GM19438 (cell line): ENCODE measurements around the gene SSH3.
"Not testable (repeated sequence)": the region's sequence is repeated elsewhere in the genome, so short reads cannot be mapped to it uniquely, and the experiment has no call there.

Experiments
- ATAC-seq: cut with Tn5 transposase; IDR thresholded peaks from one replicate; pipeline ENCODE4 v1.9.1; 2021; ENCODE audit warnings: low read depth; ENCODE audit not compliant: unreplicated experiment

Gene SSH3

DNA sequence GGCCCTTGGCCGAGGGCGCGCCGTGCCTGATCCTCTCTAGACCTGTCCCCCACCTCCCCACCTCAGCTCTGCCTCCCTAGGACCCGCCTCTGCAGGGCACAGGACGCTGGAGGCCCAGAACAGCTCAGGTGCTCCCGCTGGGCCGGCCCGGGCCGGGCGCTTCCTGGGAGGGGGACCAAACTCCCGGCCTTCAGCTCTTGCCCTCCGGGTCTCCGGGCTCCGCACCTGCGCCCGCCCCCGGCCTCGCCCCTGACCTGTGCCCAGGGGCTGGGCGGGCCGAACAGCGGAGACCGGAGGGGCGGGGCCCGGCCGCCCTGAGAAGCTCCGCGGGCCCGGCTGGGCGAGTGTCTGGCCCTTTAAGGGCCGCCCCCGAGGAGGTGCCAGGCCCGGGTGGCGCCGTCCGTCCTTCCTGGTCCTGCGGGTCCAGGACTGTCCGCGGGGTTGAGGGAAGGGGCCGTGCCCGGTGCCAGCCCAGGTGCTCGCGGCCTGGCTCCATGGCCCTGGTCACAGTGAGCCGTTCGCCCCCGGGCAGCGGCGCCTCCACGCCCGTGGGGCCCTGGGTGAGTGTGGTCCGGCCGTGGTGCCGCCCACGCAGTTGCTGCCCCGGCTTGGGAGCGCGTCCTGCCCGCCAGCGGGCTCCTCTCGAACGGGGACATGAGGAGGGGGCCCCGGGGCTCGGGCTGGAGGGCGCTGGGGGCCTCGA lies at the start of gene SSH3:
Gene SSH3 (plus strand): TSS at position 399 of the 703 bp plus-strand sequence. CDS start 96 bp downstream, at position 495.
- ATAC-seq, result no peak

DNA sequence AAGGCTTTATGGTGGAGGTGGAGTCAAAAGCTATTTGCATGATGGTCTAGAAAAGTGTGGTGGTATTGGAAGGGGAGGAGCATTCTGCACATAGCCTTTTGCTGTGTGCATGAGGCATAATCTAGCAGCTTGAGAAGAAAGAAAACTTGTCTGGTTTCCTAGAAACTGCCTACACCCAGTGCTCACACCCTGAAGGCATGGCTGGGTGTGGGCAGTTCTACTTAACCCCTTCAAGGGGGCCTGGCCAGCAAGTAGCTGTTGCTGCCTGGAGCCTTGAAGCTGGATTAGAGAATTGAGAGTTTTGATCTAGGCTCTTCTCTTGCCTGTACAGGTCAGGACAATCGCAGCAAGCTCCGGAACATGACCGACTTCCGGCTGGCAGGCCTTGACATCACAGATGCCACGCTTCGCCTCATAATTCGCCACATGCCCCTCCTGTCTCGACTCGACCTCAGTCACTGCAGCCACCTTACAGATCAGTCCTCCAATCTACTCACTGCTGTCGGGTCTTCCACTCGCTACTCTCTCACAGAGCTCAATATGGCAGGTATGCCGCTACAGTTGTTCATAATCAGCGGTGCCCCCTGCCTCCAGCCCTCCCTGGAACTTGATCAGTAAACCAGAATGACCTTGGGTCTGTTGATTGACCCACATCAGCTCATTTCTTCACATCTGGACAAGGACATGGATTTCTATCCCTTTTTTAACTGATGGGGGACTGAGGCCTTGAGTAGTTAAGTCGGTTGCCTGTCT lies 49.3 kb upstream of the SSH3 start:
- ATAC-seq, result no peak

DNA sequence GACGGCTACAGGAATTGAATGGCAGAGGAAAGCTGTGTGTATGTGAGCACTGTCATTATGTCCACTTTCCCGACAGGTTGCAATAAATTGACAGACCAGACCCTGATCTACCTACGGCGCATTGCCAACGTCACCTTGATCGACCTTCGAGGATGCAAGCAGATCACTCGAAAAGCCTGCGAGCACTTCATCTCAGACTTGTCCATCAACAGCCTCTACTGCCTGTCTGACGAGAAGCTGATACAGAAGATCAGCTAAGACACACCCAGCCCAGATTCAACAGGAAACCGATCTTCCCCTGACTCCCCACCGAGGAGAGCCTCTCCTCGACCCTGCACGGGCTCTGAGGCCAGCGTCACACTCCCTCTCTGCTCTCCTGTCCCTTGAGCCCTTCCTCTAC lies 48.5 kb upstream of the SSH3 start:
- ATAC-seq, result no peak

DNA sequence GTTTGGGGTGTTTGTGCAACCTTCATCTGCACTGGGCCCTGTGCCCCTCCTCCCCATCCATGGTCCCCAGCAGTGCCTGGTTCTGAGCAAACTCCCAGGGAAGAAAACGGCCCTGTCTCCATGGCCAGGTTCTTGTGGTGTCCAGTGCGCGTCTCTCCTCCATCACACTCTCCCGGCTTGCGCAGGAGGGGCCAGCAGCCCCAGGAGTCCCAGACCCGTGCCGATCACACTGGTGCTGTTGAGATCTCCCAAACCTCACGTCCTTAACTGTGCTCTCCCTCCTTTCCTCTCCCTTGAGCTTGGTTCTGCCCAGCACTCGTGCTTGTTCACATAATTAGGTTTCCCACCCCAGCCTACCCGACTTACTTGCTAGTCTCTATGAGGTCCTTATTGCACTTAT lies 48.0 kb upstream of the SSH3 start:
- ATAC-seq, result no peak

DNA sequence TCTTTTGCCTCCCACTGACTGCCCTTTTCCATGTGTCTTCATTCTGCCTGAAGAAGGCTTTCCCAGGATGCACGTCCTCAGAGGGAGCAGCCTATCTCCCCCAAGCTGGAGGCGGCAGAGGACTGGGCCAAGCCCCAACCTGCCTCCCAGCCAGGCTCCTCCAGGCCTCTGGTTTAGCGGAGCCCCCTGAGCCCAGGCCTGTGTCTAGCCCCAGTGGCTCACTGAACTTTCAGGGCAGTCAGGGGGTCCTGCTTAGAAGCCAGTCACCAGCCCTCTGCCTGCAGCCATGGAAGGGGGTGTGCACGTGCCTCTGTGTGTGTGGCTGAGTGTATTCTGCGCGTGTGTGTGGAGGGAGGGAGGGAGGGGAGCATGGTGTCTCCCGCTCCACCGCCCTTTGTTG lies 47.5 kb upstream of the SSH3 start:
- no peak for ATAC-seq

- ATAC-seq, result no peak
Measured at GRCh38 chr11:67256477-67257135, 46.7 kb upstream of the SSH3 start.

GRCh38 chr11:67260406-67260805 lies 42.9 kb upstream of the SSH3 start:
- no peak for ATAC-seq

DNA sequence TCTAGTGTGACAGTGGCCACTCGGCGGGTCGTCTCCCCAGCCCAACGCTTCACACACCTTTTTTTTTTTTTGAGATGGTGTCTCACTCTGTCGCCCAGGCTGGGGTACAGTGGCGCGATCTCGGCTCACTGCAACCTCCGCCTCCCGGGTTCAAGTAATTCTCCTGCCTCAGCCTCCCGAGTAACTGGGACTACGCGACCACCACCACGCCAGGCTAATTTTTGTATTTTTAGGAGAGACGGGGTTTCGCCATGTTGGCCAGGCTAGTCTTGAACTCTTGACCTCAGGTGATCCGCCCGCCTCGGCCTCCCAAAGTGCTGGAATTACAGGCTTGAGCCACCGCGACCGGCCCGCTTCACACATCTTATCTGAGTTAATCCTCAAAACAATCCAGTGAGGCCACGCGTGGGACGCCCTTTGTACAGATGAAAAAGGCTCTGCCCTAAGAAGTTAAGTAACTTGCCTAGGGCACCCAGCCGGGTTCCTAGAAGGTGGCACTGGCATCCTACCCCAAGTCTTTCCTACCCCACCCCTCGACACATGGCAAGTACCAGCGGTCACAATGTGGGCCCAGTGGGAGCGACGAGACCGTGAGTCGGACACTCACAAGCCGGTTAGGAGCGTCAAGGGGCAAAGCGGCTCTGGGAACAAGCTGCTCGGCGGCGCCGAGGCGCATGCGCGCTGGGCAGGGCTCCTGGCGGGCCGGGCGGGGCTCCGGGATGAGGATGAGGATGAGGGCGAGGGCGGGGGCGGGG lies 42.3 kb upstream of the SSH3 start:
- ATAC-seq, result not testable (repeated sequence)

DNA sequence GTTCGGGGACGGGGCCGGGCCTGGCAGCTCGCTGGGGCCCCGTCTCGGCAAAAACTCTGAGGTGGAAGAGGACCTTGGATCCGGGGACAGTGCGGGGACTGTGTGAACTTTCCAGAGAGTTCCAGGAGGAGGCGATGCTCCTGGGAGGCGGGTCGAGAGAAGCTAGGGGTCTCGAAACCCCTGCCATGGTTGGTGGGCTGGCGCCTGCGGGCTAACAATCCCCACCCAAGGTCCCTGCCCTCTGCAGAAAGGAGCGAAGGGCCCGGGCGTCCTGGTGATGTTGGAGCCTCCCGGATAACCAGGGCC lies 41.7 kb upstream of the SSH3 start:
- no peak for ATAC-seq

GRCh38 chr11:67261946-67262681 lies 41.2 kb upstream of the SSH3 start:
- no peak for ATAC-seq

DNA sequence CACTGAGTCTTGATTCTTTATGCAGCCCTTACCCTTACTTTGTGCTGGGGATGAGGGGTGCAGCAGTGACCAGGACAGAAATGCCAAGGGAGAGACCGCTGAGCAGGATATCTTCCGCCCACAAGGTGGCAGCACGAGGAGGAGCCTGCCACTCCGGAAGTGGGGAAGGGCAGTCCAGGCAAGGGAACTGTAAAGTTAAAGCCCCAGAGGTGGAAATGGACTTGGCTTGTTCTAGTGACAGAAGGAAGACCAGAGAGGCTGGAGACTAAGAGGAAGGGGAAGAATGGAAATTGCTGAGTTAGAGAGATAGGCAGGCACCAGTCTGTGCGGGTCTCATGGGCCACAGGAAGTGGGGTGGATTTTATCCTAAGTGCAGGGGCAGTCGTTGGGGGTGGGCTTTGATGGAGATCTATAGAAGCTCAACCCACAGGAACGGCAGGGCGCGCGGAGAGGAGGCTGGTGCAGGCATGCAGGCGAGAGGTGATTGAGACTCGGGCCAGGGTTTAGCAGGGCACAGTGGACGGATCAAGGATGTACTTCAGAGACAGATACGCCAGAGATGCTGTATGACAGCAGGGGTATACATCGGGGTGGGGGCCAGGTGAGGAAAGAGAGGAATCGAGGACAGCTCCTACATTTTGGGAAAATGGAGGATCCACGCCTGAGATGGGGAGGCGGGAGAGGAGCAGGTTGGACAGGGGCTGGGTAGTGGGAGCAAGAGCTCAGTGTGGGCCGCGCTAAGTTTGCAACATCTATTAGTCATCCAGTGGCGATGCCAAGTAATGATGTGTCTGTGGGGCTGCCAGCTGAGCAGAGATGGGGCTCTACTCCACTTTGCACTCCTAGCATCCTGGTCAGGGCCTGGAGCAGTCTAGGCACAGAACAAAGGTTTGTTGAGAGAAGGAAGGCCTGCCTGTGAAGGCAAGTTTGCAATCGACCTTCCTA lies 40.3 kb upstream of the SSH3 start:
- no peak for ATAC-seq

DNA sequence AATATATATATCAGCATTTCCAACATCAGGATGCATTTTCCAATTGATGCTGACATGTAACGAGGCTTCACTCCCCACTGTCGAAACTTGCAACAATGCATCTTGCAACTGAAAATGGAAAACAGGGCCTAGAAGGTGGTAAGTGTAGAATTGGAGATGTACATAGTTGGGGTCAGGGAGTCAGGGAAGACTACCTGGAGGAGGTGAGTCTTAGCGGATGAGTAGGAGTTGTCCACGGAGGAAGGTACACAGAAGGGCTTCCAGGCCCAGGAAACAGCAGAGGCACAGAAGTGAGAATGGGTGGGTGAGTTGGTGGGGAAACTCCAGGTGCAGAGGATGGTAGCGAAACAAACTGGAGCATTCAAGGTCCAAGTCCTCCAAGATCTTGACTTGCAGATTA lies 39.1 kb upstream of the SSH3 start:
- no peak for ATAC-seq

DNA sequence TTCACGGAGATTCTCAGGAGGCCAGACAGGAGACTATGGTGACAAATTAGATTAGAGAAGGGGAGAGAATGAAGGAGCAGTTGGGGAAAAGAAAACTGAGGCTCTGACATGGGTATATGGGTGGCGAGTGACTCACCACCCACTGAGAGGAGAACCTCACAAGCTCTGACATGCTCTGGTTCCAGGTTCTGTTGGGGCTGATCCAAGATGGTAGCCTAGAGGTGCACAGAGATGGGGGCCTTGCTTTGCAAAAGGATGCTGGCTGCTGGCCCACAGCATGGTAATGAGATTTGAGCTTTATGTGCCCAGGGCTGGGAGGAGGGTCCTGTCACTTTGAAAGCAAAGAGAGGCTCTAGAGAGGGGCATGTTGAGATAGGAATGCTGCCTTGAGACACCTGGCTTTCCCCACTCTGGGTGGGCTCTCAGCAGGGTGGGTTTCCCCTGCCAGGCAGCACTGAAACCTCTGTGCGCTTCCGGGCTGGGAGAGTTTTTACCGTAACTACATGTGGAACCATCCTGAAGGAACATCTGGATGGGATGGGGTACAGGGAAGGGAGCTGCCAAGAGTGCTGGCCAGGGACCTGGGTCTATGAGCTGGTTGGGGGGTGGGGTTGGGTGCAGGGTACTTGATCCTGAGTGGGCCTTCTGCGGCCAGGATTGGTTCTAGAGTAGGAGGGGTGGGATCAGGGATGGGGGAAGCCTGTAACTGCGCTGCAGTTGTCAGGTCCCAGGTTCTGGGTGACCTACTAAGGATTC lies 38.3 kb upstream of the SSH3 start:
- ATAC-seq, result no peak

DNA sequence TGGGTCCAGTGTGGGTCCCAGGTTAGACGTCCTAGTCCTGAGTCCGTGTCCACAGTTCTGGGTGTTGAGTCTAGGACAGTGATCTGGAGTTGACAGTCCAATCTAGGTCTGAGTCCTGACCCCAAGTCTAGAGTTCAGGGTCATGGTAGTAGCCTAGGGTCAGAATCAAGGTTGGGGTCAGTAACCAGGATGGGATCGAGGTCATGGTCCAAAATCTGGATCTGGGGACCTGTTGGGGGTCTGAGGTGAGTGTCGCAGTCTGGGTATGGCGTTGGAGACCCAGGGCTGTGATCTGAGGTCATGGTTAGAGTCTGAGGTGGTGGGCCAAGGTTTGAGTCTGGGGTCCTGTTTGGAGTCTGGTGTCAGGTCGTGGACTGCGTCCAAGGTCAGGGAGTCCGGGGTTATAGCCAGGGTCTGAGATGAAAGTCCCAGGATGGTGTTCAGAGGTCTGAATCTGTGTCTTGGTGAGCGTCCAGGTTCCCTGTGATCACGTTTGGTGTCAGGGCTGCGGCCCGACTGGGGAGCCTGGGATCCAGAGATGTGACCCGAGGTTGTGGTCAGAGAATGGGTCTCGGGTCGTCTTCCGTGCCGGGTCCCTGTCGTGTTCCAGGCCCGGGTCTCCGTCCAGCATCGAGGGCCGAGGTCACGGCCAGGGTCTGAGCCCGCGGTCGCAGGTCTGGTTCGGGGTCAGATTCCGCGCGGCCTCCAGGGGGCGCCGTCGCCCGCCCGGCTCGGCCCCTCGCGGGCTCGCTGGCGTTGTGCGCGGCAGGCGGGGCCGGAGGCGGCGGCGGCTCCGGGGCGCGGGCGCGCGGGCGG lies 37.5 kb upstream of the SSH3 start:
- ATAC-seq, result no peak

DNA sequence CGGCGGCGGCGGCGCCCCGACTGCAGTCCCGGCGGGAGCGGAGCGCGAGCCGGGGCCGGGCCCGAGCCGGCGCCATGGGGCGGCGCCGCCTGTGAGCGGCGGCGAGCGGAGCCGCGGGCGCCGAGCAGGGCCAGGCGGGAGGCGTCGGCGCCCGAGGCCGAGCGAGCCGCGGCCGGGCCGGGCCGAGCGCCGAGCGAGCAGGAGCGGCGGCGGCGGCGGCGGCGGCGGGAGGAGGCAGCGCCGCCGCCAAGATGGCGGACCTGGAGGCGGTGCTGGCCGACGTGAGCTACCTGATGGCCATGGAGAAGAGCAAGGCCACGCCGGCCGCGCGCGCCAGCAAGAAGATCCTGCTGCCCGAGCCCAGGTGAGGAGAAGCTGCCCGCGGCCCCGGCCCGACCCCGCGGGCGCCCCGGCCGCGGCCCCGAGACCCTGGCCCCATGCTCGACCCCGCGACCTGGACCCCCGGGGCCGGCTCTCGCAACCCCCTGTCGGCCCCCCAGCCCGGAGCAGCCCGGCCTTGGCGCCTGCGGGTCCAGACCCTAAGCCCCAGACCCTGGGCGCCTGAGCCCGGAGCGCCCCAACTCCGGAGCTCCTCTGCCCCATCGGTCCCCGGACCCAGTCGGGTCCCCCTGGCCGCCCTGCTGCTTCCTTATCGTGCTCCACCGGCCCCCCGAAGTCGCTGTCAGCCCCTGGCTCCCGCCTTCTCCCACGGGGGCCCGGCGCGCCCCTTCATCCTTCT lies 36.7 kb upstream of the SSH3 start, which contains the start of gene GRK2:
Gene GRK2 (plus strand): TSS at position 25 of the 739 bp plus-strand sequence. CDS start 227 bp downstream, at position 252.
- ATAC-seq, result no peak

GRCh38 chr11:67267188-67268080 lies 35.9 kb upstream of the SSH3 start:
- no peak for ATAC-seq
